ENCODE data around the gene R3HDM2. TPM values are rescaled to one million over a fixed set of nuclear protein-coding genes. Genes with fewer than 3 reads are reported as not detected.

The R3HDM2 gene
- total RNA-seq, 1 donor from 2014 or later, result 19.2 TPM

GRCh38 chr12:57370696-57371095 lies 60.1 kb downstream of the R3HDM2 start:
- Histone ChIP-seq H3K27me3 (ENCODE audit: insufficient read depth, low read length) (no peaks in the 10 kb centered on the region), H3K27ac (ENCODE audit: low read depth, low read length) (no peak overlapping the region), H3K9me3 (ENCODE audit: insufficient read depth, low read depth, low read length) (no peaks in the 10 kb centered on the region), H3K79me2 (ENCODE audit: insufficient read depth, low read length) (peaks cover 5% of the 10 kb centered on the region), H3K36me3 (ENCODE audit: insufficient read depth, low read length) (no peaks in the 10 kb centered on the region), H3K9ac (ENCODE audit: low read length) (no peak overlapping the region), H3K4me1 (ENCODE audit: insufficient read depth, low read length) (no peaks in the 10 kb centered on the region), H4K20me1 (ENCODE audit: insufficient read depth, low read length) (no peaks in the 10 kb centered on the region), H3K4me2 (ENCODE audit: low read length) (no peak overlapping the region), H3K4me3 (ENCODE audit: insufficient read depth, low read depth, low read length) (no peak overlapping the region), H2AFZ (ENCODE audit: low read depth, low read length) (no peak overlapping the region)
- peaks cover 13% of the 10 kb centered on the region for H3K36me3 Mint-ChIP-seq (ENCODE audit: low read depth, unreplicated experiment)
- no peak for DNase-seq (ENCODE audit: low read depth)
- peaks cover 3% of the 10 kb centered on the region for H3K4me1 Mint-ChIP-seq (ENCODE audit: low read depth, unreplicated experiment)
- H3K9me3 Mint-ChIP-seq (ENCODE audit: unreplicated experiment), result peaks cover 12% of the 10 kb centered on the region
- TF ChIP-seq CTCF (IDR thresholded peaks at IDR 0.05; ENCODE audit: insufficient read depth, low read depth, low read length), result no peak
- TF ChIP-seq EZH2 (IDR thresholded peaks at IDR 0.05; ENCODE audit: insufficient read depth, low read length), result no peak
- no peaks in the 10 kb centered on the region for H3K27me3 Mint-ChIP-seq (ENCODE audit: low read depth, unreplicated experiment)
- no peak overlapping the region for H3K27ac Mint-ChIP-seq (ENCODE audit: unreplicated experiment)
- FAIRE-seq, result no peak
- no peak overlapping the region for H3K4me3 Mint-ChIP-seq (ENCODE audit: unreplicated experiment)

GRCh38 chr12:57370072-57370471 lies 60.8 kb downstream of the R3HDM2 start:
- H3K4me2 ChIP-seq (ENCODE audit: low read length), result no peak overlapping the region
- H3K27ac Mint-ChIP-seq (ENCODE audit: unreplicated experiment), result no peak overlapping the region
- H3K9me3 ChIP-seq (ENCODE audit: insufficient read depth, low read depth, low read length), result no peaks in the 10 kb centered on the region
- peaks cover 14% of the 10 kb centered on the region for H3K36me3 Mint-ChIP-seq (ENCODE audit: low read depth, unreplicated experiment)
- DNase-seq (ENCODE audit: low read depth), result no peak
- no peaks in the 10 kb centered on the region for H3K27me3 Mint-ChIP-seq (ENCODE audit: low read depth, unreplicated experiment)
- H3K4me3 ChIP-seq (ENCODE audit: insufficient read depth, low read depth, low read length), result no peak overlapping the region
- no peak overlapping the region for H2AFZ ChIP-seq (ENCODE audit: low read depth, low read length)
- H3K79me2 ChIP-seq (ENCODE audit: insufficient read depth, low read length), result peaks cover 5% of the 10 kb centered on the region
- H3K36me3 ChIP-seq (ENCODE audit: insufficient read depth, low read length), result no peaks in the 10 kb centered on the region
- TF ChIP-seq CTCF (IDR thresholded peaks at IDR 0.05; ENCODE audit: insufficient read depth, low read depth, low read length) (no peak), EZH2 (IDR thresholded peaks at IDR 0.05; ENCODE audit: insufficient read depth, low read length) (no peak)
- H3K27ac ChIP-seq (ENCODE audit: low read depth, low read length), result no peak overlapping the region
- no peak overlapping the region for H3K9ac ChIP-seq (ENCODE audit: low read length)
- no peaks in the 10 kb centered on the region for H4K20me1 ChIP-seq (ENCODE audit: insufficient read depth, low read length)
- no peak for FAIRE-seq
- H3K4me1 ChIP-seq (ENCODE audit: insufficient read depth, low read length), result no peaks in the 10 kb centered on the region
- no peaks in the 10 kb centered on the region for H3K27me3 ChIP-seq (ENCODE audit: insufficient read depth, low read length)
- H3K4me1 Mint-ChIP-seq (ENCODE audit: low read depth, unreplicated experiment), result peaks cover 3% of the 10 kb centered on the region
- H3K4me3 Mint-ChIP-seq (ENCODE audit: unreplicated experiment), result no peak overlapping the region
- H3K9me3 Mint-ChIP-seq (ENCODE audit: unreplicated experiment), result peaks cover 12% of the 10 kb centered on the region

GRCh38 chr12:57369202-57369601 lies 61.6 kb downstream of the R3HDM2 start:
- no peak for DNase-seq (ENCODE audit: low read depth)
- no peaks in the 10 kb centered on the region for H3K4me1 ChIP-seq (ENCODE audit: insufficient read depth, low read length)
- no peak overlapping the region for H3K27ac Mint-ChIP-seq (ENCODE audit: unreplicated experiment)
- no peaks in the 10 kb centered on the region for H3K9me3 ChIP-seq (ENCODE audit: insufficient read depth, low read depth, low read length)
- no peak overlapping the region for H3K4me3 Mint-ChIP-seq (ENCODE audit: unreplicated experiment)
- H3K4me2 ChIP-seq (ENCODE audit: low read length), result no peak overlapping the region
- no peak for FAIRE-seq
- no peak for TF ChIP-seq EZH2 (IDR thresholded peaks at IDR 0.05; ENCODE audit: insufficient read depth, low read length)
- TF ChIP-seq CTCF (IDR thresholded peaks at IDR 0.05; ENCODE audit: insufficient read depth, low read depth, low read length), result no peak
- no peaks in the 10 kb centered on the region for H4K20me1 ChIP-seq (ENCODE audit: insufficient read depth, low read length)
- H3K79me2 ChIP-seq (ENCODE audit: insufficient read depth, low read length), result peaks cover 5% of the 10 kb centered on the region
- H3K4me1 Mint-ChIP-seq (ENCODE audit: low read depth, unreplicated experiment), result peaks cover 3% of the 10 kb centered on the region
- no peaks in the 10 kb centered on the region for H3K36me3 ChIP-seq (ENCODE audit: insufficient read depth, low read length)
- no peaks in the 10 kb centered on the region for H3K27me3 Mint-ChIP-seq (ENCODE audit: low read depth, unreplicated experiment)
- no peak overlapping the region for H2AFZ ChIP-seq (ENCODE audit: low read depth, low read length)
- H3K27ac ChIP-seq (ENCODE audit: low read depth, low read length), result no peak overlapping the region
- H3K36me3 Mint-ChIP-seq (ENCODE audit: low read depth, unreplicated experiment), result peaks cover 14% of the 10 kb centered on the region
- no peak overlapping the region for H3K9ac ChIP-seq (ENCODE audit: low read length)
- H3K27me3 ChIP-seq (ENCODE audit: insufficient read depth, low read length), result no peaks in the 10 kb centered on the region
- H3K4me3 ChIP-seq (ENCODE audit: insufficient read depth, low read depth, low read length), result no peak overlapping the region
- peaks cover 12% of the 10 kb centered on the region for H3K9me3 Mint-ChIP-seq (ENCODE audit: unreplicated experiment)

Data from astrocyte (in vitro differentiated cells and primary cell).